ENCODE results near the gene ASB2. TPM values are rescaled to one million over a fixed set of nuclear protein-coding genes. Genes with fewer than 3 reads are reported as not detected.
A peak's percentile ranks its signal among the peaks of the same experiment; 100 is the strongest.

Gene ASB2
- total RNA-seq, 1 donor from 2014 or later, result 16.2 TPM

DNA sequence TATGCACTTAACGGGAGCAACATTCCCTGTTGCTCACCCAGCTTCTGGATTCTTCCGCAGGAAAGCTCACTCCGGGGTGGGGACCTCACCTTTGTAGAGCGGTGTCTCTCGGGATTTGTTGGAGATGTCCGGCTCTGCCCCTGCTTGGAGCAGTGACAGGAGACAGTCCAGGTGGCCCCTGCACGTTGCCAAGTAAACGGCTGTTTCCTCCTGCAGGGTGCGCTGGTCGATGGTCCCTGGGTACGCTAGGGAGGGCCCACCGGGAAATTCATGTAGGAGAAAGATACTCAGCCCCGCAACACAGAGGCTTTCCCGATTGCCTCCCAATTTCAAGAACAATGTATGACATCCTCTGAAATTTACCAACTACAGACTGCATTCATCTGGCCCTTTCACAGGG, 23.1 kb downstream of the ASB2 start:
- Histone ChIP-seq H3K4me1 (ENCODE audit: control insufficient read depth in 3 of 3, insufficient read depth in 3 of 3, low read length in 3 of 3) (peaks cover 88 to 98% (median 89%) of the 10 kb centered on the region in 3 donors), H3K9me3 (ENCODE audit: control insufficient read depth in 3 of 3, low read length in 3 of 3) (no peaks in the 10 kb centered on the region), H3K4me3 (ENCODE audit: low read length in 3 of 3) (no peak overlapping the region), H3K9ac (ENCODE audit: low read depth in 1 of 3, low read length in 3 of 3) (peak overlapping the region in 1 of 3 donors; percentile 69), H3K27me3 (ENCODE audit: control insufficient read depth in 3 of 3, insufficient read depth in 3 of 3, low read length in 3 of 3) (no peaks in the 10 kb centered on the region), H3K36me3 (ENCODE audit: control insufficient read depth in 3 of 3, insufficient read depth in 3 of 3, low read length in 3 of 3) (peaks cover 77 to 94% (median 80%) of the 10 kb centered on the region in 3 donors), H3K27ac (ENCODE audit: low read depth, low read length) (no peak overlapping the region)

DNA sequence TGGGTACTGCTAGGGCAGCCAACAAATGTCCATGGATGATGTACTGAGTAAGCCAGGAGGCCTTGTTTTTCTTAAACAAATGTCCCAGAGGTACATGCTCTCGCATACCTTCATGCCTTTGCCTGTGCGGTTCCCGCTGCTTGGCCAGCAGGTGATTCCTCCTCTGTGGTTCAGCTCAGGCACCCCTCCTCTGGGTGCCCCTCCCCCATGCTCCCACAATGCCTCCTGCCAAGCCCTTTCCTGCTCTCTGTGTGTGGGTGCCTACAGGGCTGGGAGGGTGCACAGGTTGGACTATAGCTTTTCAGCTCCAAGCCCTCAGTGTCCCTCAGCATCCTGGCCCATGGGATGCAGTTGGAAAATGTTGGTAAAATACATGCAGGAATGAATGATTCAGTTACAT, 23.5 kb downstream of the ASB2 start:
- H3K9me3 ChIP-seq (ENCODE audit: control insufficient read depth in 3 of 3, low read length in 3 of 3), result no peaks in the 10 kb centered on the region
- H3K36me3 ChIP-seq (ENCODE audit: control insufficient read depth in 3 of 3, insufficient read depth in 3 of 3, low read length in 3 of 3), result peaks cover 77 to 94% (median 82%) of the 10 kb centered on the region in 3 donors
- no peak overlapping the region for H3K4me3 ChIP-seq (ENCODE audit: low read length in 3 of 3)
- H3K9ac ChIP-seq (ENCODE audit: low read depth in 1 of 3, low read length in 3 of 3), result peak overlapping the region in 1 of 3 donors; percentile 34
- peaks cover 88 to 98% (median 89%) of the 10 kb centered on the region in 3 donors for H3K4me1 ChIP-seq (ENCODE audit: control insufficient read depth in 3 of 3, insufficient read depth in 3 of 3, low read length in 3 of 3)
- no peaks in the 10 kb centered on the region for H3K27me3 ChIP-seq (ENCODE audit: control insufficient read depth in 3 of 3, insufficient read depth in 3 of 3, low read length in 3 of 3)
- no peak overlapping the region for H3K27ac ChIP-seq (ENCODE audit: low read depth, low read length)

DNA sequence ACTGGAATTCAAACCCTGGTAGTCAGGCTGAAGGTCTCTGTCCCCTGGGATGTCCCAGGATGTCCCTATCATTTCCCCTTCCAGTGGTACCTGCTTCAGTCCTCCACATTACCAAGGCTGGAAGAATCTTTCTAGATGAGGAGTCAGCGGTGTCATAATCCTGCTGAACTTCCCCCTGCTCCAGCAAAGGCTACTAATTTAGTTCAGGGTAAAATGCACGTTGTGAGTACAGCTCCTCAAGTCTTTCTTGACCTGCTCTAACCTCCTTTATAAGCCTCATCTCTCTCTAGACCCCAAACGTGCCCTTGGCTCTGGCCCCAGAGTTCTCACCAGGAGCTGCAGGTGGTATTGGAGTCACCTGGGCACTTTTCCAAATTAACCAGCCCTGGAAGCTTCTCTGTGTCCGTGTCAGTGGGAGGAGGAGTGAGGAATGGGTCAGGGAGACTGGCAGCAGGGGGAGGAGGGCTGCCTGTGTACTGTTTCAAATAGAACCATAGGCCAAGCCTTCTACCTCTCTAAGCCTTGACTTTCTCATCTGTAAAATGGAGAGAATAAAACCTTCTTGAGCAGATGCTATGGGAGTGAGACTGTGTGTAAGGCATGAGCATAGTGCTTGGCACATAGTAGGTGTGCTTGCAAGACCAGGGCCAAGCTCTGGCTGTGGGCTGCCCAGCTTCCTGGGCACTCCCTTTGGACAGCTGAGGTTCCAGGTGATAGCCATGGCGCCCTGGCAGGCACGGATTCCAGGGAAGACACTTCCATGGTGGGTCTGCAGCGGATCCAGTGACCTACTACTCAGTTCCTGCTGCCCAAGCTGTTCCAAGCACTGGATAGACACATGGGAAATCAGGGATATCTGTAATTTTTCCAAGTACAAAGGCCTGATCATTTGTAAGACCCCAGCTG, 24.5 kb downstream of the ASB2 start:
- Histone ChIP-seq H3K4me3 (ENCODE audit: low read length in 3 of 3) (no peak overlapping the region), H3K9me3 (ENCODE audit: control insufficient read depth in 3 of 3, low read length in 3 of 3) (no peaks in the 10 kb centered on the region), H3K4me1 (ENCODE audit: control insufficient read depth in 3 of 3, insufficient read depth in 3 of 3, low read length in 3 of 3) (peaks cover 86 to 97% (median 88%) of the 10 kb centered on the region in 3 donors), H3K9ac (ENCODE audit: low read depth in 1 of 3, low read length in 3 of 3) (no peak overlapping the region), H3K27ac (ENCODE audit: low read depth, low read length) (no peak overlapping the region), H3K27me3 (ENCODE audit: control insufficient read depth in 3 of 3, insufficient read depth in 3 of 3, low read length in 3 of 3) (no peaks in the 10 kb centered on the region), H3K36me3 (ENCODE audit: control insufficient read depth in 3 of 3, insufficient read depth in 3 of 3, low read length in 3 of 3) (peaks cover 84 to 93% (median 87%) of the 10 kb centered on the region in 3 donors)

DNA sequence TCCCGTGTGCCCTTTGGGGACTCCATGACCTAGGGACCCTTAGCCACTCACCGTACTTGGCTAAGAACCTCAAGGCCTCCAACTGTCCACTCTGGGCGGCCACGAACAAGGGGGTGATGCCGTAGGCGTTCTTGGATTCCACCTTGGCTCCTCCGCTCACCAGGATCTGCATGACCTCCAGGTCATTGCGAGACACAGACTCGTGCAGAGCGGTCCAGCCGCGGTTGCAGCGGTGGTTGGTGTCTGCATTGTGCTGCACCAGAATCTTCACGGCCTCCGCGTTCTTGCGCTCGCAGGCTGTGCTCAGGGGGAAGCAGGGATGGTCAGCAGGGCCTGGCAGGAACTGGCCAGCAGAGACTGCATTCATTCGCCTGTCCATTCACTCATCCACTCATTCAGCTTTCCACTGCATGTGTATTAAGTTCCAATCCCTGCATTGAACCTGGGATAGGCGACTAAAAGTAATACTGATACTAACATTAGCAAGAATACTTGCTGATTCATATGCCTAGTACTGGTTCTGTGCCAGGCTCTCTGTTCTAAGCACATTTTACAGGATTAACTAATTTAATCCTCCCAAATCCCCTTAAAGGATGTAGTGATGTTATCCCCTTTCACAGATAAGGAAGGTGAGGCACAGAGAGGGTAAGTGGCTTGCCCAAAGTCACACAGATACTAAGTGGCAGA, 25.3 kb downstream of the ASB2 start:
- H3K27ac ChIP-seq (ENCODE audit: low read depth, low read length), result no peak overlapping the region
- H3K4me3 ChIP-seq (ENCODE audit: low read length in 3 of 3), result no peak overlapping the region
- no peaks in the 10 kb centered on the region for H3K9me3 ChIP-seq (ENCODE audit: control insufficient read depth in 3 of 3, low read length in 3 of 3)
- no peak overlapping the region for H3K9ac ChIP-seq (ENCODE audit: low read depth in 1 of 3, low read length in 3 of 3)
- no peaks in the 10 kb centered on the region for H3K27me3 ChIP-seq (ENCODE audit: control insufficient read depth in 3 of 3, insufficient read depth in 3 of 3, low read length in 3 of 3)
- H3K4me1 ChIP-seq (ENCODE audit: control insufficient read depth in 3 of 3, insufficient read depth in 3 of 3, low read length in 3 of 3), result peaks cover 86 to 97% (median 89%) of the 10 kb centered on the region in 3 donors
- peaks cover 90 to 94% (median 92%) of the 10 kb centered on the region in 3 donors for H3K36me3 ChIP-seq (ENCODE audit: control insufficient read depth in 3 of 3, insufficient read depth in 3 of 3, low read length in 3 of 3)

- Histone ChIP-seq H3K4me1 (ENCODE audit: control insufficient read depth in 3 of 3, insufficient read depth in 3 of 3, low read length in 3 of 3) (peaks cover 87 to 97% (median 89%) of the 10 kb centered on the region in 3 donors), H3K27me3 (ENCODE audit: control insufficient read depth in 3 of 3, insufficient read depth in 3 of 3, low read length in 3 of 3) (no peaks in the 10 kb centered on the region), H3K36me3 (ENCODE audit: control insufficient read depth in 3 of 3, insufficient read depth in 3 of 3, low read length in 3 of 3) (peaks cover 87 to 93% (median 88%) of the 10 kb centered on the region in 3 donors), H3K9me3 (ENCODE audit: control insufficient read depth in 3 of 3, low read length in 3 of 3) (no peaks in the 10 kb centered on the region), H3K4me3 (ENCODE audit: low read length in 3 of 3) (no peak overlapping the region), H3K9ac (ENCODE audit: low read depth in 1 of 3, low read length in 3 of 3) (peak overlapping the region in 1 of 3 donors; percentile 54), H3K27ac (ENCODE audit: low read depth, low read length) (no peak overlapping the region)
Measured at GRCh38 chr14:93949511-93950075, 26.8 kb downstream of the ASB2 start.

GRCh38 chr14:93947282-93947681, 29.1 kb downstream of the ASB2 start:
- Histone ChIP-seq H3K36me3 (ENCODE audit: control insufficient read depth in 3 of 3, insufficient read depth in 3 of 3, low read length in 3 of 3) (peaks cover 75 to 89% (median 81%) of the 10 kb centered on the region in 3 donors), H3K9me3 (ENCODE audit: control insufficient read depth in 3 of 3, low read length in 3 of 3) (no peaks in the 10 kb centered on the region), H3K27ac (ENCODE audit: low read depth, low read length) (peak overlapping the region; percentile 79), H3K4me3 (ENCODE audit: low read length in 3 of 3) (no peak overlapping the region), H3K4me1 (ENCODE audit: control insufficient read depth in 3 of 3, insufficient read depth in 3 of 3, low read length in 3 of 3) (peaks cover 88 to 97% (median 90%) of the 10 kb centered on the region in 3 donors), H3K9ac (ENCODE audit: low read depth in 1 of 3, low read length in 3 of 3) (peak overlapping the region in 2 of 3 donors; percentile 12 to 74), H3K27me3 (ENCODE audit: control insufficient read depth in 3 of 3, insufficient read depth in 3 of 3, low read length in 3 of 3) (no peaks in the 10 kb centered on the region)

DNA sequence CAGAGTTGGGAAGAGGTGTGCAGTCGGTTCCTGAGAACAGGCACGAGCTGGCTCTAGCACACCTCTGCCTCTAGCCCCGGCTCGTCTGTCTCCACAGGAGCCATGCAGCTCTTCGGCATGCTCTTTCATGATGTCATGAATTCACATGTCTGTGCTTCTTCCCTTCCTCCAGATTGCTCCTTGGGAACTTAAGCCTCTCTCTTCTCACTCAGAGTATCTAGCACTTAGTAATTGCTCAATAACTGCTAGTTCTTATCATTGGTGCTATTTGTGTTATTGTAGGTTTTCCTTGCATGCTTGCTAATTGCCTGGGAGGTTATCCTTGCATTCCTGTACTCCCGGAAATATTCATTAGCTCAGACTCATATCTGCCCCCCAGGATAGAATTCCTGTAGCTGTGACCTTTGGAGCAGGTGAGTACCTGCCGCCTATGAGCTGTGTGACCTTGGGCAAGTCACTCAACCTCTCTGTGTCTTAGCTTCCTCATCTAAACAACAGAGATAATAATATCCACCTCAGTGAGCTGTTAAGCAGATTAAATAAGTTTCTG, 29.8 kb downstream of the ASB2 start:
- H3K9me3 ChIP-seq (ENCODE audit: control insufficient read depth in 3 of 3, low read length in 3 of 3), result no peaks in the 10 kb centered on the region
- H3K27me3 ChIP-seq (ENCODE audit: control insufficient read depth in 3 of 3, insufficient read depth in 3 of 3, low read length in 3 of 3), result no peaks in the 10 kb centered on the region
- no peak overlapping the region for H3K4me3 ChIP-seq (ENCODE audit: low read length in 3 of 3)
- H3K9ac ChIP-seq (ENCODE audit: low read depth in 1 of 3, low read length in 3 of 3), result peak overlapping the region in 1 of 3 donors; percentile 74
- H3K36me3 ChIP-seq (ENCODE audit: control insufficient read depth in 3 of 3, insufficient read depth in 3 of 3, low read length in 3 of 3), result peaks cover 75 to 89% (median 81%) of the 10 kb centered on the region in 3 donors
- H3K27ac ChIP-seq (ENCODE audit: low read depth, low read length), result peak overlapping the region; percentile 79
- peaks cover 89 to 97% (median 91%) of the 10 kb centered on the region in 3 donors for H3K4me1 ChIP-seq (ENCODE audit: control insufficient read depth in 3 of 3, insufficient read depth in 3 of 3, low read length in 3 of 3)

- Histone ChIP-seq H3K9ac (ENCODE audit: low read depth in 1 of 3, low read length in 3 of 3) (peak overlapping the region in 1 of 3 donors; percentile 74), H3K27ac (ENCODE audit: low read depth, low read length) (peak overlapping the region; percentile 79), H3K27me3 (ENCODE audit: control insufficient read depth in 3 of 3, insufficient read depth in 3 of 3, low read length in 3 of 3) (no peaks in the 10 kb centered on the region), H3K4me1 (ENCODE audit: control insufficient read depth in 3 of 3, insufficient read depth in 3 of 3, low read length in 3 of 3) (peaks cover 88 to 97% (median 90%) of the 10 kb centered on the region in 3 donors), H3K9me3 (ENCODE audit: control insufficient read depth in 3 of 3, low read length in 3 of 3) (no peaks in the 10 kb centered on the region), H3K36me3 (ENCODE audit: control insufficient read depth in 3 of 3, insufficient read depth in 3 of 3, low read length in 3 of 3) (peaks cover 74 to 86% (median 79%) of the 10 kb centered on the region in 3 donors), H3K4me3 (ENCODE audit: low read length in 3 of 3) (no peak overlapping the region)
Measured at GRCh38 chr14:93946104-93946503, 30.3 kb downstream of the ASB2 start.

DNA sequence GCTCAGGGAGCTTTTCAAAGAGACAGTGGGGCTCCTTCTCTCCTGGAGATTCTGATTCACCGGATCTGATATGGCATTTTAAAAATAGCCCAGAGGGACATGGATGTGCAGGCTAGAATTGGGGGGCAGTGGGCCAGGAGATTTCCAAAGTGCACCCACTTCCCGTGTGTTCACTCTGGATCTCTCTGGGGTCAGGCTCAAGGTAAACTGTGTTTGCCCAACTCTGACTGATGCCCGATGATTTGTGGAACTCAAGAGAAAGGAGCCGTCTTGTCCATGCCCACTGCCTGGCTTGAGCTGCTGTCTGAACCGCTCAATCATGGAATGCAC, 31.3 kb downstream of the ASB2 start:
- peaks cover 86 to 96% (median 90%) of the 10 kb centered on the region in 3 donors for H3K4me1 ChIP-seq (ENCODE audit: control insufficient read depth in 3 of 3, insufficient read depth in 3 of 3, low read length in 3 of 3)
- peak overlapping the region in 2 of 3 donors; percentile 47 to 74 for H3K9ac ChIP-seq (ENCODE audit: low read depth in 1 of 3, low read length in 3 of 3)
- H3K36me3 ChIP-seq (ENCODE audit: control insufficient read depth in 3 of 3, insufficient read depth in 3 of 3, low read length in 3 of 3), result peaks cover 66 to 85% (median 77%) of the 10 kb centered on the region in 3 donors
- H3K27ac ChIP-seq (ENCODE audit: low read depth, low read length), result peak overlapping the region; percentile 79
- H3K27me3 ChIP-seq (ENCODE audit: control insufficient read depth in 3 of 3, insufficient read depth in 3 of 3, low read length in 3 of 3), result no peaks in the 10 kb centered on the region
- peak overlapping the region in 1 of 3 donors; percentile 49 for H3K4me3 ChIP-seq (ENCODE audit: low read length in 3 of 3)
- no peaks in the 10 kb centered on the region for H3K9me3 ChIP-seq (ENCODE audit: control insufficient read depth in 3 of 3, low read length in 3 of 3)

Data from skeletal muscle tissue (tissue), 4 donors.